MCF 10A (cell line): ENCODE data around the gene PLEK. TPM values are rescaled to one million over a fixed set of nuclear protein-coding genes. Genes with fewer than 3 reads are reported as not detected.
"Not testable (repeated sequence)": the region's sequence is repeated elsewhere in the genome, so short reads cannot be mapped to it uniquely, and the experiment has no call there.

Experiments
- BruUV-seq: library from RNA; stranded (reverse); fragments of 400-500 nt; replicated peaks from 2 replicates; lab custom pipeline; 2021; lab: Mats Ljungman, UMichigan
- CTCF ChIA-PET: fragments of 300-600 bp; sonication (Branson Sonifier 250); formaldehyde crosslinking; extraction: SDS; loops from one replicate; lab custom pipeline; 2021; ENCODE audit warnings: antibody characterized with exemption, inconsistent platforms; lab: Yijun Ruan, JAX
- POLR2A ChIA-PET: fragments of 300-600, 350-650 bp; sonication (Branson Sonifier 250); formaldehyde crosslinking; extraction: SDS; loops from one replicate; lab custom pipeline; 2020; ENCODE audit warnings: antibody characterized with exemption, inconsistent platforms; lab: Yijun Ruan, JAX
- DNase-seq: peaks from one replicate; pipeline ENCODE4 v3.0.0-alpha.2; 2018; ENCODE audit not compliant: unreplicated experiment
- H3K27ac Mint-ChIP-seq: one replicate; pipeline ENCODE4 v1.8.0; 2022; ENCODE audit warnings: mild to moderate bottlenecking, low read depth, mixed read lengths; ENCODE audit not compliant: unreplicated experiment
- H3K27me3 Mint-ChIP-seq: one replicate; pipeline ENCODE4 v1.8.0; 2022; ENCODE audit warnings: mixed read lengths; ENCODE audit not compliant: insufficient read depth, unreplicated experiment
- H3K36me3 Mint-ChIP-seq: one replicate; pipeline ENCODE4 v1.8.0; 2022; ENCODE audit warnings: mild to moderate bottlenecking, moderate library complexity, mixed read lengths; ENCODE audit not compliant: insufficient read depth, unreplicated experiment
- H3K4me1 Mint-ChIP-seq: one replicate; pipeline ENCODE4 v1.8.0; 2022; ENCODE audit warnings: mixed read lengths; ENCODE audit not compliant: insufficient read depth, unreplicated experiment
- H3K4me3 Mint-ChIP-seq: one replicate; pipeline ENCODE4 v1.8.0; 2022; ENCODE audit warnings: mild to moderate bottlenecking, moderate library complexity, mixed read lengths; ENCODE audit not compliant: unreplicated experiment
- H3K9me3 Mint-ChIP-seq: one replicate; pipeline ENCODE4 v1.8.0; 2022; ENCODE audit warnings: mixed read lengths; ENCODE audit not compliant: unreplicated experiment
- intact Hi-C: fragments of 100-400 bp; cut with micrococcal nuclease; formaldehyde crosslinking; loops from 2 replicates; pipeline ENCODE4 v1.14.1; 2022
- total RNA-seq: library from RNA; stranded (reverse); gene quantifications from 2 replicates; pipeline ENCODE4 v1.2.3, GENCODE V29; 2022
- TF ChIP-seq, protein P1 (sequence below): fragments of 200-600 bp; IDR thresholded peaks from one replicate; pipeline ENCODE4 v1.8.0; 2022; ENCODE audit warnings: antibody characterized with exemption, mild to moderate bottlenecking; ENCODE audit not compliant: unreplicated experiment

PLEK gene
- total RNA-seq, 1 experiment from 2014 or later = not detected

DNA sequence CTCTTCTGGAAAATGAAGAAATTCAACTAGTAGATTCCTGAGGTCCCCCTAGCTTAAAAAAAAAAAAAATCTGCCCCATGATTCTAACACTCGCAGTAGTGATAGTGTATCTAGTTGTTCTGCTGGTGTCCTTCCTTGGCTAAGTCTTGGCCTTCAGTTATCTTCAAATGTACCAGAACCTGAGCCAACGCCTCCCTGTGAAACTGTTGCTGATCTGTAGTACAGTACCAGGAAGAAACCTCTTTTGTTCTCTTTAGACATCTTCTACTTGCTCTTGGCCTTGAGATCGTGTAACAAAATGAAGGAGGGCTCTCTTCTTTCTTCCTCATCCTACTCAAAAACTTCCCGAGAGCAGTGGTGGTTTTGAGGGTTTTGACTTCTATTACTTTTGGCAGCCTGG, 31.0 kb downstream of the PLEK start:
- Mint-ChIP-seq H3K4me1 (no peaks in the 10 kb centered on the region), H3K27ac (no peak overlapping the region), H3K36me3 (no peaks in the 10 kb centered on the region), H3K4me3 (no peak overlapping the region), H3K27me3 (peaks cover 45% of the 10 kb centered on the region), H3K9me3 (peaks cover 9% of the 10 kb centered on the region)
- no peak for DNase-seq
- intact Hi-C loops = no loop called here
- BruUV-seq = no TSS peak
- TF ChIP-seq, protein P1, sequence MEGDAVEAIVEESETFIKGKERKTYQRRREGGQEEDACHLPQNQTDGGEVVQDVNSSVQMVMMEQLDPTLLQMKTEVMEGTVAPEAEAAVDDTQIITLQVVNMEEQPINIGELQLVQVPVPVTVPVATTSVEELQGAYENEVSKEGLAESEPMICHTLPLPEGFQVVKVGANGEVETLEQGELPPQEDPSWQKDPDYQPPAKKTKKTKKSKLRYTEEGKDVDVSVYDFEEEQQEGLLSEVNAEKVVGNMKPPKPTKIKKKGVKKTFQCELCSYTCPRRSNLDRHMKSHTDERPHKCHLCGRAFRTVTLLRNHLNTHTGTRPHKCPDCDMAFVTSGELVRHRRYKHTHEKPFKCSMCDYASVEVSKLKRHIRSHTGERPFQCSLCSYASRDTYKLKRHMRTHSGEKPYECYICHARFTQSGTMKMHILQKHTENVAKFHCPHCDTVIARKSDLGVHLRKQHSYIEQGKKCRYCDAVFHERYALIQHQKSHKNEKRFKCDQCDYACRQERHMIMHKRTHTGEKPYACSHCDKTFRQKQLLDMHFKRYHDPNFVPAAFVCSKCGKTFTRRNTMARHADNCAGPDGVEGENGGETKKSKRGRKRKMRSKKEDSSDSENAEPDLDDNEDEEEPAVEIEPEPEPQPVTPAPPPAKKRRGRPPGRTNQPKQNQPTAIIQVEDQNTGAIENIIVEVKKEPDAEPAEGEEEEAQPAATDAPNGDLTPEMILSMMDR = no peak
- POLR2A ChIA-PET = no interaction called here
- CTCF ChIA-PET = no interaction called here

DNA sequence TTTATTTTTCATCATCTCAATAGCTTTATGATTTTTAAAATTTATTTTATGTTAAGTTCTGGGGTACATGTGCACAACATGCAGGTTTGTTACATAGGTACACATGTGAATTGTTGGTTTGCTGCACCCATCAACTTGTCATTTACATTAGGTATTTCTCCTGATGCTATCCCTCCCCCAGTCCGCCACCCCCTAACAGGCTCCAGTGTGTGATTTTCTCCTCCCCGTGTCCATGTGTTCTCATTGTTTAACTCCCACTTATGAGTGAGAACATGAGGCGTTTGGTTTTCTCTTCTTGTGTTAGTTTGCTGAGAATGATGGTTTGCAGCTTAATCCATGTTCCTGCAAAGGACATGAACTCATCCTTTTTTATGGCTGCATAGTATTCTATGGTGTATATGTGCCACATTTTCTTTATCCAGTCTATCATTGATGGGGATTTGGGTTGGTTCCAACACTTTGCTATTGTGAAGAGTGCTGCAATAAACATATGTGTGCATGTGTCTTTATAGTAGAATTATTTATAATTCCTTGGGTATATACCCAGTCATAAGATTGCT, 32.7 kb downstream of the PLEK start:
- H3K4me1 Mint-ChIP-seq, POLR2A ChIA-PET, H3K27ac Mint-ChIP-seq, DNase-seq, H3K4me3 Mint-ChIP-seq, BruUV-seq, intact Hi-C loops, H3K36me3 Mint-ChIP-seq: not testable (repeated sequence)
- Mint-ChIP-seq H3K27me3 (peaks cover 49% of the 10 kb centered on the region), H3K9me3 (peaks cover 15% of the 10 kb centered on the region)
- CTCF ChIA-PET = interaction anchor here (0.8 kb wide), 1 partner anchor 43 kb away, joined by 4 read pairs; no protein-coding TSS in a partner anchor

DNA sequence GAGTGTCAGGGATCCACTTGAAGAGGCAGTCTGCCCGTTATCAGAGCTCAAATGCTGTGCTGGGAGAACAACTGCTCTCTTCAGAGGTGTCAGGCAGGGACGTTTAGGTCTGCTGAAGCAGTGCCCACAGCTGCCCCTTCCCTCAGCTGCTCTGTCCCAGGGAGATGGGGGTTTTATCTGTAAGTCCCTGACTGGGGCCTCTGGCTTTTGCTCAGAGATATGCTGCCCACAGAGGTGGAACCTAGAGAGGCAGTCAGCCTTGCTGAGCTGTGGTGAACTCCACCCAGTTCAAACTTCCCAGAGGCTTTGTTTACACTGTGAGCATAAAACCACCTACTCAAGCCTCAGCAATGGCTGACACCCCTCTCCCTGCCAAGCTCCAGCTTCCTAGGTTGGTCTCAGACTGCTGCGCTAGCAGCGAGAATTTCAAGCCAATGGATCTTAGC, 38.1 kb downstream of the PLEK start:
- H3K36me3 Mint-ChIP-seq = no peaks in the 10 kb centered on the region
- H3K27ac Mint-ChIP-seq = no peak overlapping the region
- TF ChIP-seq, protein P1 = no peak
- ChIA-PET POLR2A (interaction anchor here (1.2 kb wide), 1 partner anchor 12 kb away, joined by 3 read pairs; no protein-coding TSS in a partner anchor), CTCF (interaction anchor here (0.7 to 1.6 kb wide), 4 partner anchors 10 to 38 kb away, joined by 3 to 5 read pairs (median 4); no protein-coding TSS in a partner anchor)
- H3K27me3 Mint-ChIP-seq = peaks cover 68% of the 10 kb centered on the region
- no TSS peak for BruUV-seq
- DNase-seq = no peak
- H3K4me1 Mint-ChIP-seq = no peaks in the 10 kb centered on the region
- intact Hi-C loops = no loop called here
- no peak overlapping the region for H3K4me3 Mint-ChIP-seq
- H3K9me3 Mint-ChIP-seq = peaks cover 20% of the 10 kb centered on the region

DNA sequence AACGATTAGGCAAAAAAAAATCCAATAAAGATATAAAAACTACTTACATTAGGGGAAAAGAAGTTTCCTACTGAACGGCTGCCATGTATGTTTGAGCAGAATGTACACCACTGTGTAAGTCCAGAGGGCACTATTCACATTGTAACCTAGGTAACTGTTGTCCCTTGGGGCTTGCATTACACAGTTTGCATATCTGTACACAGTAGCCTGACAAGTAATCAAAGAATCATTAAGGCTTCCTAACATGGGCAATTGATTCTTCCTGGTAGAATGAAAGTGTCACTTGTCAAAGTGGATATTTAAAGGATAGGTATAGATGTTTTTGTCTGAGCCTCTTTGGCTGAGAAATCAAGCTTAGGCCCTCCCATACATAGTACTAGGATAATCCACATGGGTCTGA, 39.1 kb downstream of the PLEK start:
- no peaks in the 10 kb centered on the region for H3K4me1 Mint-ChIP-seq
- no TSS peak for BruUV-seq
- ChIA-PET POLR2A (no interaction called here), CTCF (interaction anchor here (0.7 to 1.6 kb wide), 3 partner anchors 9 to 29 kb away, joined by 3 to 5 read pairs (median 4); no protein-coding TSS in a partner anchor)
- peaks cover 70% of the 10 kb centered on the region for H3K27me3 Mint-ChIP-seq
- peaks cover 23% of the 10 kb centered on the region for H3K9me3 Mint-ChIP-seq
- H3K36me3 Mint-ChIP-seq = no peaks in the 10 kb centered on the region
- H3K27ac Mint-ChIP-seq = no peak overlapping the region
- intact Hi-C loops = no loop called here
- no peak for DNase-seq
- TF ChIP-seq, protein P1 = no peak
- no peak overlapping the region for H3K4me3 Mint-ChIP-seq
